Measurements from ENCODE around the gene STARD5.

DNA sequence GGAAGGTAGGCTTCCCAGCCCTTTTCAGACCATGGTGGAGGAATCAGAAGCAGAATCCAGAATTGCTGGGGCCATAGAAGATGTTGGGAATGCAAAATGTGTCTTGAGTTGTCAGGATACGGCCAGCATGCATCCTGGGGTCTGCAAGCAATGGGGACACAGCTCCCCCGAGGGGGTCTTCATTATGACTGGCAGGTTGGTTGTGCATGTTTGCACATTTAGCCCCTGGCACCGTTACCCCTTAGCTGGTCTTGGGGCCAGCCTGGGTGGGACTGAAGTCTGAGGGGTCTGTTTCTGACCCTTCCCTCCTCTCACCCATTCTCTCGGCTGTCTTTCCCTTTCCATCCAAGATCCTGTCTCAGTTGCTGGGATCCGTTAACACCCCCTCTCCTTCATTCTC lies 50.7 kb downstream of the STARD5 start:
- TF ChIP-seq CTCF (IDR thresholded peaks at IDR 0.05; ENCODE audit: low read depth, low read length) = no peak
- TF ChIP-seq POLR2A (IDR thresholded peaks at IDR 0.05; ENCODE audit: extremely low read depth, insufficient read length) = no peak
